Stimulated activated CD4-positive, alpha-beta T cell treated with anti-CD3 and anti-CD28 coated beads, TNF-alpha, amount 100 ng/mL, for 1 hour (primary cell): ENCODE data around the gene IL6R.

Experiments
- DNase-seq, 3 donors: peaks; one replicate each; pipeline ENCODE4 v3.0.0-alpha.2; 2020; ENCODE audit warnings: low read depth in 3 of 3, low spot score in 1 of 3

Gene IL6R

DNA sequence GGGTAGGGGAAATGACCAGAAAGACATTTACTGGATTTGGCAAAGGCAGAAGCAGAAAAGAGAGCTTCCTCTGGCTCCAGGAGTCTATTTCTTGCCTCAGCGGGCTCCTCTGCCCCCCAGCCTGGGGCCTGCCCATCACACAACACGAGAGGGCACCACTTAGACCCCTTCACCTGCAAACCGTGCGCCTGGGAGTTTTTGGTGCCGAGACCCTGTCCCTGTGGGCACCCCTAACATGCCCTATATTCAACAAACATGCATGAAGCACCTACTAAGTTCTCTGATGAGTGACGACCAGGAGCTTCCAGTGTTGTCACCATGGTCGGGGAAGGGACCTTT is 18.8 kb downstream of the IL6R start:
- no peak for DNase-seq

GRCh38 chr1:154425172-154425571 is 20.0 kb downstream of the IL6R start:
- DNase-seq = no peak

- no peak for DNase-seq
Measured at GRCh38 chr1:154427173-154428139, 22.3 kb downstream of the IL6R start.

DNA sequence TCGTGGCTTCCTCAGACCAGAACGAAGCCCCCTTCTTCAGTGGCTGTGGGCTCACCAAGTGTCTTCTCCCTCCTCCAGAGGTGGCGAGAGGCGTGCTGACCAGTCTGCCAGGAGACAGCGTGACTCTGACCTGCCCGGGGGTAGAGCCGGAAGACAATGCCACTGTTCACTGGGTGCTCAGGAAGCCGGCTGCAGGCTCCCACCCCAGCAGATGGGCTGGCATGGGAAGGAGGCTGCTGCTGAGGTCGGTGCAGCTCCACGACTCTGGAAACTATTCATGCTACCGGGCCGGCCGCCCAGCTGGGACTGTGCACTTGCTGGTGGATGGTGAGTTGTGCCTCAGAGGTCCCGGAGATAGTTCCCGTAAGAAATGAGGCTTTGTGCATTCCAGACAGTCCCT is 24.0 kb downstream of the IL6R start:
- DNase-seq = no peak

DNA sequence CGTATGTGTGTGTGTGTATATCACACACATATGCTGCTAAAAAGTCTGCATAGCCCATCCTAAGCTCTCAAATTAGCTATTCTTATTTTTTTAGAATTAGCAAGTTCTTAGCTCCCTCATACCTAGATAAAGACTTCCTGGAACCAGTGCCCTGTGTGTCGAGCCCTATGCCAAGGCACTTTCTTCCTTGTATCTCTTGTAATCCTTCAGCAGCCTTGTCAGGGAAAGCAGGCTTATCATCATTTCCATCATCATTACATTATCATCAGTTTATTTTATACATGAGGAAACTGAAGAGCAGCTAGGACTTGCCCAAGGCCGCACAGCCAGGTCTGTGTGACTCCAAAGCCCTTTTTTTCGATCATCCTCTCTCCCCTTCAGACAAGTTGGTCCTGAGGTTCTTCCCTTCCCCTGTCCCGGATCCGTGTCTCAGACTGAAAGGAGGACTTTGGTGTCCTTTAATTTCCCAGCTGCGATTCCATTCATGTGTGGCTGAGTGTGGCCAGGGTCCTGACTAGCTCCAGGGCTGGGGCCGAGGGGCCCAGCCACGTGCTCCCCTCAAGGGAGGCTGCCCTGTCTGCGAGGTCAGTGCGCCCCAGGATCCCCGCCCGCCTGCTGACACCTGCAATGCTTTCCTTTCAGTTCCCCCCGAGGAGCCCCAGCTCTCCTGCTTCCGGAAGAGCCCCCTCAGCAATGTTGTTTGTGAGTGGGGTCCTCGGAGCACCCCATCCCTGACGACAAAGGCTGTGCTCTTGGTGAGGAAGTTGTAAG is 24.9 kb downstream of the IL6R start:
- DNase-seq = no peak

DNA sequence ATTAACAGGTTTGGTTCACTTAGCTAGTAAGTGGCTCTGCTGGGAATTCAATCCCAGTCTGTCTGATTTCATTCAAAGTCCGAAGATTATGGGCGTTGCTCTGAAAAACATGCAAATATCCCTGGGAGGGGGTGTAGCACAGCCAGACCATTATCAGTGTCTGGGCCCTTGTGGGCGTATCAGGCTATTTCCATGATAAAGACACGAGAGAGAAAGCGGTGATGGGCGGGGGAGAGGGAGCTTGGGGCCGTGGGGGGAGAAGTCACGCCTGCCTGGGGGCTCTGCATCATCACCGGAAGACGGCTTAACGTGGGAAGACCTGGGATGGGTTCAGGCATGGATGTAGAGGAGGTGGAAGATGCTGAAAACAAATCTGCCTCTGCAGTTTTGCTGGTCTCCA is 25.8 kb downstream of the IL6R start:
- no peak for DNase-seq

- no peak for DNase-seq
Measured at GRCh38 chr1:154431586-154432373, 26.6 kb downstream of the IL6R start.

GRCh38 chr1:154433161-154433764 is 28.1 kb downstream of the IL6R start:
- DNase-seq = peak in 1 of 3 donors; percentile 27

DNA sequence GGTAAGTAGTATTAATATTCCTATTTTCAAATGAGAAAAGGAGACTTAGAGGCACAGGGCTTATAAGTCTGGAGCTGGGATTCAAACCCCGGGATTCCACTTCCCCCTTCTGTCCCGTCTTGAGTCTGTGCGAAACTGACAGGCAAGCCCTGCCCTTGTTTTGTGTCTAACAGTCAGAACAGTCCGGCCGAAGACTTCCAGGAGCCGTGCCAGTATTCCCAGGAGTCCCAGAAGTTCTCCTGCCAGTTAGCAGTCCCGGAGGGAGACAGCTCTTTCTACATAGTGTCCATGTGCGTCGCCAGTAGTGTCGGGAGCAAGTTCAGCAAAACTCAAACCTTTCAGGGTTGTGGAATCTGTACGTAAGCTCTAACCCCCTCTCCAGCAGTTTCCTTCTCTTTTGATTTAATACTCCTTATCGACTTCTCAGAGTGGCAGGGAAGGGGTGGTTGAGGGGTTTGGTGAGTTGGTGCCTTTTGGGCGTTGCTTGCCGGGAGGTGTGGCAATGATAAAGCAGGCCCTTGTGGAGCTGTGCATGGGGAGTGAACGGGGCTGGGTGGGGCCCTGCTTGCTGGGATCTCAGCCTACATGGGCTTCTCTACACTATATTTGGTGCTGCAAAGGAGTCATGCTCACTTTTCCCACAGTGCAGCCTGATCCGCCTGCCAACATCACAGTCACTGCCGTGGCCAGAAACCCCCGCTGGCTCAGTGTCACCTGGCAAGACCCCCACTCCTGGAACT is 29.4 kb downstream of the IL6R start:
- DNase-seq = no peak

- no peak for DNase-seq
Measured at GRCh38 chr1:154435599-154436200, 30.6 kb downstream of the IL6R start.

DNA sequence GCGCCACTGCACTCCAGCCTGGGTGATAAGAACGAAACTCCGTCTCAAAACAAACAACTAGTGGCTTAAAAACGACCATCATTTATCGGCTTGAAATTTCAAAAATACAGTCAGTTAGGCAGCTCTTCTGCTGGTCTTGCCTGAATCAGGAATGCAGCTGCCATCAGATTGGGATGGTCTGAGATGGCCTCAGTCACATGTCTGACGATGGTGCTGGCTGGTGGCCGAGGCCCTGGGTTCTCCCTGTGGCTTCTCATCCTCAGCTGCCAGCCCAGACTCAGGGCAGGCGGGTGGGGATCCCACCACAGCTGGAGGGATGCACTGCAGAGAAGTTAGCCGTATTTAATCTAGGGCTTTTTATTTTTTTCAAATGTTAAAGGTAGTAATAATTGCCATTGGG is 31.3 kb downstream of the IL6R start:
- no peak for DNase-seq

DNA sequence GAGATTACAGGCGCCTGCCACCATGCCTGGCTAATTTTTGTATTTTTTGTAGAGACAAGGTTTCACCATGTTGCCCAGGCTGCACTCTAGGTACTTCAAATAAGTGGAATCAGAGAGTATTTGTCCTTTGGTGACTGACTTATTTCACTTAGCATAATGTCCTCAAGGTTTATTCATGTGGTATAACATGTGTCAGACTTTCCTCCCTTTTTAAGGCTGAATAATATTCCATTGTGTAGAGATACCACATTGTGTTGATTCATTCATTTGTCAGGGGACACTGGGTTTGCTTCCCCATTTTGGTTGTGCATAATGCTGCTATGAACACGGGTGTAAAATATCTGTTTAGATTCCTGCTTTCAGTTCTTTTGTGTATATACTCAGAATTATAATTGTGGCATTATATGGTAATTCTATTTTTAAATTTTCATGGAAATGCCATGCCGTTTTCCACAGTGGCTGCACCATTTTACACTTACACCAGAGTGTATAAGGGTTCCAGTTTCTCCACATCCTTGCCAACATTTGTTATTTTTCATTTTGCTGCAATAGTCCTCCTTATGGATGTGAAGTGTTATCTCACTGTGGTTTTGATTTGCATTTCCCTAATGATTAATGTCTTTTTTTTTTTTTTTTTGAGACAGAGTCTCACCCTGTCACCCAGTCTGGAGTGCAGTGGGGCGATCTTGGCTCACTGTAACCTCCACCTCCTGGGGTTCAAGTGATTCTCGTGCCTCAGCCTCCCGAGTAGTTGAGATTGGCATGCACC is 35.1 kb downstream of the IL6R start:
- DNase-seq = no peak

DNA sequence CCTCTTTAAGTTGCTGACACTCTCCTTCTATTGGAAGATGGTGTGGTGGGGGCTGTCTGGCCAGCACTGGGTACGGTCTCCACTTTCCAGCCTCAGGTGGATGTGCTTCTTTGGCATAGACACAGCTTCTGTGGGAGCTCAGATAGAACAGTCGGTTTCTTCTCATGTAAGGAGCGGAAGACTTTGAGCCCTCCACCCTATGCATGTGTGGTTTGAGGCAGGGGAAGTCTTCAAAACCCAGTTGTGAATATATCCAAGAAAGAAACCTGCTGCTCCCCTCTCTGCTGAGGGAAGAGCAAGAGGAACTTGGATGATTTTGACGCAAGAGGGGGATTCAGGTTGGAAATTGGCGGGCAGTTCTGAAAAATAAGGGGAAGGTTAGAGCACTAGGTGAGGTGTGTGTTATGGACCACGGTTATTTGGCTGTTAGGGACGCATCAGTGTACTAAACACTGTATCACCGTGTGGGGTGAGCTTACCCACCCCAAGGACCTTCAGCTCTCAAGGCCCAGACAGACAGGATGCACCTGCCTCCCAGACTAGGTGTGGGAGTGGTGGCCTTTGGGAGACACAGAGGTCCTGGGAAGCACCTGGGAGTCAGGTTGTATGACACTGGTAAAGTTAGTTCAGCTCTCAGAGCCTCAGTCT is 36.2 kb downstream of the IL6R start:
- DNase-seq = no peak

- DNase-seq = no peak
Measured at GRCh38 chr1:154442006-154442740, 37.0 kb downstream of the IL6R start.

DNA sequence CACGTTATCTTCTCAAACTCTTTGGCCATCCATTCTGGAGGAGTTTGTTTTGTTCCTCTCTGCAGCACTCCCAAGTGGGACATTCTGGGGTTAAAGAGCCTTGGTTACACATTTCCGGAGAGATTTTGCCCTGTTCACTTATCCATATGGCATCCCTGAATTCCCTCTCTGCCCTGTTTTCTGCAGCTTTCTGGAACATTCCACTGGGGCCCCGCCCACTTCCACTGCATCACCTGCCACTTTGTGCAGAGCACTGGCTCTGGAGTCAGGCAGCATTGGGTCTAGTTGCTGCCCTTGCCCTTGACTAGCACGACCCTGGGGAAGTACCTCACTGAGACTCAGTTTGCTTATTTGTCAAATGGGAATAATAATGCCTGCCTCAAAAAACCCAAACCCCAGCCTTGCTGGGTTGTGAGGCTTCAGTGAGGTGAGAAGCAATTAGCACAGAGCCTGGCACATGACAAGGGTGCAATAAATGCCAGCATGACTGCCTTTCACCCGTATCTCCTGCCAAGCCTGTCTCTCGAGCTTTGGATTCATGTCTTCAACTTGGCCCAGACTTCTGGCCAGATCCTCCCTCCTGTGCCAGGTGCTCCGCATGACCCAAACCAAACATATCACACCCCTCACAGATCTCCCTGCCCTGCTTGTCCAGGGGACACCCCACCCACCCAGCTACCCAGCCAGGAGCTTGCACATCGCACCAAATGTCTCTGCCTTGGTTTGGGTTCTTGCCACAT is 38.3 kb downstream of the IL6R start:
- no peak for DNase-seq

GRCh38 chr1:154445040-154445472 is 39.9 kb downstream of the IL6R start:
- no peak for DNase-seq

DNA sequence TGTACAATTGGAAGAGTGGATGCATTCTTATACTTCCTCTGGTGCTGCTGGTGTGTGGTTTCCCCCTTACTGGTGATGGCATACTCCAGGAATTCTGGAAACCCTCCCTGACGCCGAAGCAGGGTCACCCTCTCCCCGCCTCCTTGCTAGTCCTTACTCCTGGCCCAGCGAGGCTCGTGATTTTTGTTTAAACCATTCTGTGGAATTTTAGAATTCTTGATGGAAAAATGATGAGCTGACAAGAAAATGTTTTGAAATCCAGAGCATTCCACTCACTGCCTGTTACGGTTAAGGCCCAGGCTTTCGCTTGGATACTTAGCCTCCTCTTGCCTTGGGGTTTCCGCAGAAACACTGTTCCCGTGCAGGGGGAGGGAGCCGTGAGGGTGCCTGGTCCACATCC is 41.1 kb downstream of the IL6R start:
- DNase-seq = no peak
